ENCODE measurements around the gene MIB2. TPM values are rescaled to one million over a fixed set of nuclear protein-coding genes. Genes with fewer than 3 reads are reported as not detected.

Gene MIB2
- total RNA-seq, 2 experiments from 2014 or later: 33.1 to 38.7 TPM

DNA sequence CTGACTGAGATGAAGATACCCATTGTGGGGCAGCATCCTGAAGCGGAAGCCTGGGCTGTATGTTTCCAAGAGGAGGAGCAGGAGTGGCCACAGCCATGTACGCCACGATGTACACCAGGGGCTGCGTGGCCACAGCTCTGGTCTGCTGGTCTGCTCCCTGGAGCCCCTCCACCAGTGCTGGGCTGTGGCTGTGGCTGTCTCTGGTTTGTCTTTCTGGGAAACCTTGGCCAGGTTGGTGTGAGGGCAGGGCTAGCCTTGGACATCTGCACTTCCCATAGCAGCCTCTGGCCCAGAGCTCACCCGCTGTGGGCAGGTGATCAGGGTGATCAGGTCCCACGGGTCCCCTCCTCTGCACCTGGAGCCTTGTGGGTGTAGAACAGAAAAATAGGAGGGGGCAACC is 2.6 kb downstream of the MIB2 start:
- peak overlapping the region; percentile 52 for H3K4me3 Mint-ChIP-seq
- no peak overlapping the region for H3K27ac Mint-ChIP-seq
- H3K36me3 Mint-ChIP-seq: peaks cover 10% of the 10 kb centered on the region
- DNase-seq: no peak
- H3K4me1 Mint-ChIP-seq: peaks cover 18% of the 10 kb centered on the region
- H3K9me3 Mint-ChIP-seq: no peaks in the 10 kb centered on the region
- no peaks in the 10 kb centered on the region for H3K27me3 Mint-ChIP-seq

DNA sequence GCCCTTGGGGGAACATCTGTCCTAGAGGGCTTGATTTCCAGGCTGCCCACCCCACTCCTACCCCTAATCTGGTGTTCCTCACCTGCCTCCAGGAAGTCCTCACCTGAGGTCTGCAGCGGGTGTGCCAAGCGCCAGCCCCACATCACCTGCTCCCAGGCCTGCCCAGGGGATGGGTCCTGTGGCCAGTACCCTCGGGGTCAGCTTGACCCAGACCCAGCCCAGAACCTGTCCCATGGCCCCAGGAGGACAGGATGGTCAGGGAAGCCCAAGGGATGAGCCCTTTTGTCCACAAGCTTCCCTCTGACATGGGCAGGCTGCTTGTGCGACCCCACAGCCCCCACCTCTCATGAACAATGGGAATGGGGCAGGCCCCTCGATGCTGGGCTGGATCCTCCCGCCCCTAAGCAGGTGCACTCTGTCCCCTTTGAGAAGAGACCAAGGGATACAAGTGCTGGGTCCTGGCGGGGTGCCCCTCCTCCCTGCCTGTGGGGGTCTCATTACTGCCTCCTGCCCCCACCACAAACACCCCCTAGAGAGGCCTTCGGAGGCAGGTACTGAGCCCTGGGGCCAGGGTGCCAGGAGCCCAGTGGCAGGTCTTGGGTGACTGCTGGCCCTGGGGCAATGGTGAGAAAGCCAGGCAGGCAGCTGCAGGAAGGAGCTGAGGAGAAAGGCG is 3.2 kb downstream of the MIB2 start:
- Mint-ChIP-seq H3K4me3 (no peak overlapping the region), H3K4me1 (peaks cover 17% of the 10 kb centered on the region), H3K9me3 (no peaks in the 10 kb centered on the region), H3K27me3 (no peaks in the 10 kb centered on the region), H3K36me3 (peaks cover 9% of the 10 kb centered on the region), H3K27ac (no peak overlapping the region)
- DNase-seq: no peak

GRCh38 chr1:1619917-1620361 is 4.6 kb downstream of the MIB2 start:
- no peak for DNase-seq
- H3K27ac Mint-ChIP-seq: no peak overlapping the region
- no peak overlapping the region for H3K4me3 Mint-ChIP-seq
- H3K4me1 Mint-ChIP-seq: peaks cover 4% of the 10 kb centered on the region
- H3K36me3 Mint-ChIP-seq: no peaks in the 10 kb centered on the region
- H3K9me3 Mint-ChIP-seq: no peaks in the 10 kb centered on the region
- no peaks in the 10 kb centered on the region for H3K27me3 Mint-ChIP-seq

- Mint-ChIP-seq H3K4me1 (peaks cover 4% of the 10 kb centered on the region), H3K36me3 (no peaks in the 10 kb centered on the region), H3K4me3 (no peak overlapping the region), H3K27me3 (no peaks in the 10 kb centered on the region), H3K27ac (no peak overlapping the region), H3K9me3 (no peaks in the 10 kb centered on the region)
- no peak for DNase-seq
These were observed 5.3 kb downstream of the MIB2 start for GRCh38 chr1:1620433-1621139.

- Mint-ChIP-seq H3K27me3 (no peaks in the 10 kb centered on the region), H3K9me3 (no peaks in the 10 kb centered on the region), H3K27ac (no peak overlapping the region), H3K36me3 (no peaks in the 10 kb centered on the region), H3K4me3 (no peak overlapping the region), H3K4me1 (peaks cover 4% of the 10 kb centered on the region)
- no peak for DNase-seq
These were observed 6.1 kb downstream of the MIB2 start for GRCh38 chr1:1621173-1622009.

GRCh38 chr1:1622010-1622787 is 6.9 kb downstream of the MIB2 start:
- H3K4me1 Mint-ChIP-seq: peaks cover 1% of the 10 kb centered on the region
- no peak overlapping the region for H3K27ac Mint-ChIP-seq
- no peaks in the 10 kb centered on the region for H3K27me3 Mint-ChIP-seq
- no peaks in the 10 kb centered on the region for H3K36me3 Mint-ChIP-seq
- DNase-seq: no peak
- no peaks in the 10 kb centered on the region for H3K9me3 Mint-ChIP-seq
- H3K4me3 Mint-ChIP-seq: no peak overlapping the region

- no peaks in the 10 kb centered on the region for H3K4me1 Mint-ChIP-seq
- H3K4me3 Mint-ChIP-seq: no peak overlapping the region
- H3K9me3 Mint-ChIP-seq: no peaks in the 10 kb centered on the region
- no peaks in the 10 kb centered on the region for H3K27me3 Mint-ChIP-seq
- DNase-seq: no peak
- H3K27ac Mint-ChIP-seq: no peak overlapping the region
- H3K36me3 Mint-ChIP-seq: no peaks in the 10 kb centered on the region
These were observed 7.4 kb downstream of the MIB2 start for GRCh38 chr1:1622788-1623094.

DNA sequence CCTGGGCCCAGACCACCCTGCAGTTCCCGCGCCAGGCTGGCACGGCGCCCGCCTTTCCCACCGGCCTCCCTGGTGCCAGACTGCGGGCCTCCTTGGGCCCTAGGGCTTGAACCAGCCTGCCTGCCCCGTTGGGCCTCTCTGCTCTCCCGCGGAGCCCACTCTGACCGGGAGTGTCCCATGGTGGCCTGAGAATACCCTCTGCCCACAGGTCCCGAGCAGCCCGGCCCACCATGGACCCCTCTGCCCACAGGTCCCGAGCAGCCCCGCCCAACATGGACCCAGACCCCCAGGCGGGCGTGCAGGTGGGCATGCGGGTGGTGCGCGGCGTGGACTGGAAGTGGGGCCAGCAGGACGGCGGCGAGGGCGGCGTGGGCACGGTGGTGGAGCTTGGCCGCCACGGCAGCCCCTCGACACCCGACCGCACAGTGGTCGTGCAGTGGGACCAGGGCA is 7.9 kb downstream of the MIB2 start:
- no peak overlapping the region for H3K4me3 Mint-ChIP-seq
- H3K4me1 Mint-ChIP-seq: no peaks in the 10 kb centered on the region

GRCh38 chr1:1623631-1624442 is 8.5 kb downstream of the MIB2 start:
- Mint-ChIP-seq H3K27ac (no peak overlapping the region), H3K27me3 (no peaks in the 10 kb centered on the region)
- no peak for DNase-seq

More for the DNA sequence above, 7.9 kb downstream of the MIB2 start:
- Mint-ChIP-seq H3K36me3 (no peaks in the 10 kb centered on the region), H3K27me3 (no peaks in the 10 kb centered on the region), H3K27ac (no peak overlapping the region), H3K9me3 (no peaks in the 10 kb centered on the region)
- no peak for DNase-seq

GRCh38 chr1:1624443-1625403 is 9.4 kb downstream of the MIB2 start:
- H3K9me3 Mint-ChIP-seq: no peaks in the 10 kb centered on the region
- no peaks in the 10 kb centered on the region for H3K36me3 Mint-ChIP-seq
- DNase-seq: no peak
- H3K27me3 Mint-ChIP-seq: no peaks in the 10 kb centered on the region
- H3K4me3 Mint-ChIP-seq: no peak overlapping the region
- peaks cover under 1% of the 10 kb centered on the region for H3K4me1 Mint-ChIP-seq
- H3K27ac Mint-ChIP-seq: no peak overlapping the region

More at GRCh38 chr1:1623631-1624442, 8.5 kb downstream of the MIB2 start:
- Mint-ChIP-seq H3K36me3 (no peaks in the 10 kb centered on the region), H3K9me3 (no peaks in the 10 kb centered on the region), H3K4me1 (no peaks in the 10 kb centered on the region), H3K4me3 (no peak overlapping the region)

- Mint-ChIP-seq H3K4me1 (peaks cover 5% of the 10 kb centered on the region), H3K4me3 (no peak overlapping the region), H3K36me3 (peaks cover 2% of the 10 kb centered on the region), H3K27me3 (peaks cover 3% of the 10 kb centered on the region), H3K27ac (no peak overlapping the region), H3K9me3 (no peaks in the 10 kb centered on the region)
- no peak for DNase-seq
These were observed 10.1 kb downstream of the MIB2 start for GRCh38 chr1:1625404-1625775.

DNA sequence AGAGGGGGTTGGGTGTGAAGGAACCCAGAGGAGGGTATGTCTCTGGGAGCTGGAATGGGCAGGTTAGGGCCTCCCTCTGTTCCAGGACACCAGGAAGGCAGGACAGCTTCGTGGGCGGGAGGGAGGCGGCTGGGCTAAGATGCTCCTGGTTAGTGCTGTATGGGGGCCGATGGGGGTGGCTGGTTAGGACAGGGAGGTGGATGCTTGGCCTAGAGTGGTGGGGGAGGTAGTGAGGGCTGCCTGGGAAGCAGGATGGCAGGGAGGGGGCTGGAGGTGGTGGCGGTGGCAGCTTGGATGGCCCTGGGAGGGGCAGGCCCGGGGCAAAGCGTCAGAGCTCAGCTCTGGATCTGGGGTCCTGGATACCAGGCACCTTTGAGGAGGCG is 10.5 kb downstream of the MIB2 start:
- DNase-seq: no peak
- H3K4me3 Mint-ChIP-seq: no peak overlapping the region
- H3K36me3 Mint-ChIP-seq: peaks cover 2% of the 10 kb centered on the region
- H3K27me3 Mint-ChIP-seq: peaks cover 4% of the 10 kb centered on the region
- peaks cover 5% of the 10 kb centered on the region for H3K4me1 Mint-ChIP-seq
- H3K9me3 Mint-ChIP-seq: no peaks in the 10 kb centered on the region
- no peak overlapping the region for H3K27ac Mint-ChIP-seq
